Glomerular endothelial cell (primary cell): Measurements from ENCODE around the gene TSPAN18. TPM values are rescaled to one million over a fixed set of nuclear protein-coding genes. Genes with fewer than 3 reads are reported as not detected.

ENCODE experiments used
- DNase-seq: peaks from one replicate; pipeline ENCODE4 v3.0.0-alpha.2; 2011; ENCODE audit warnings: low read depth, low spot score; ENCODE audit errors: extremely low read depth
- total RNA-seq: library from RNA; depleted of rRNA; stranded (reverse); fragments of >200 nt; gene quantifications from 2 replicates; pipeline ENCODE4 v1.2.3, GENCODE V29; 2015

Gene TSPAN18
- total RNA-seq, 1 donor from 2014 or later = 128 TPM

DNA sequence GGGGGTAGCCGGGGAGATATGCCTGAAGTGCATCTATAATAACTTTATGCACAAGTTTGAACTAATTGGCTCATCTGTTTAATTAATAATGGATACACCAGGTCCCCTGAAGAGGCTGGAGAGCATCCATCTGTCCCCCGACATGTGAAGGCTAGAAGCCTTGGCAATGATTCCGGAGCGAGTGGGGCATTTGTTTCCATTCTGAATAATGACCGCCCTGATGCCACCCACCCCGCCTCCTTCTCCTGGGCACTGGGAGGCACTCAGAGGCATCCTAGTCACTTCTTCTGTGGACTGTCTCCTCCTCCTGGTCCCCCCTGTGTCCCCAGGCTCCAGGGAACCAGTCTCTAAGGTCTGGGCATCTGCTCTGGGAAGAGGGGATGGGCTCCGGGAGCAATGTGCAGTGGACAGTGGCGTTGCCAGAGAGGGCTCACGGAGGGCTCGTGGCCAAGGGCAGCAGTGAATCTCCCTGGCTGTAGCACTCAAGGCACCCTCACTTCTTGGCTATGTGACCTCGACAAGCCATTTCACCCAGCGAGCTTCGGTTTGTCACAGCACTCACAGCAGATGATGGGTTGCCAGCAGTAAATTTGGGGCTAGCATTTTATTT lies 64.7 kb downstream of the TSPAN18 start:
- DNase-seq = no peak

DNA sequence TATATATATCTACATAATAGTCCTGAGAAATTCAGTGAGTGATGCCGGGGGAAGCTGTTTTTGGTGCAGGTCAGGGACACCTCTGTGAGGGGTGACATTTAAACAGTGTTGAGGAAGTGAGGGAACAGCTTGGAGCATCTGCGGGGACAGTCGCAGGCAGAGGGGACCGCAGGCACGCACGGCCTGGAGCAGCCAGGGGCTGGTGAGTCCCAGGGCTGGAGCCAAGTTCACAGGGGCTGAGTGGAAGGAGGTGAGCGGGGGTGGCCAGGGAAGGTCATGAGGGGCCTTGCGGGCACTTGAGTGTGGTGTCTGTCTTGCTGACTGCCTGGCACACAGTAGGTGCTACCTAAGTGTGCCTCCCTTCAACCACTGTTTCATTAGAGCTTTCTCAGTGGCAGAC lies 65.4 kb downstream of the TSPAN18 start:
- no peak for DNase-seq

DNA sequence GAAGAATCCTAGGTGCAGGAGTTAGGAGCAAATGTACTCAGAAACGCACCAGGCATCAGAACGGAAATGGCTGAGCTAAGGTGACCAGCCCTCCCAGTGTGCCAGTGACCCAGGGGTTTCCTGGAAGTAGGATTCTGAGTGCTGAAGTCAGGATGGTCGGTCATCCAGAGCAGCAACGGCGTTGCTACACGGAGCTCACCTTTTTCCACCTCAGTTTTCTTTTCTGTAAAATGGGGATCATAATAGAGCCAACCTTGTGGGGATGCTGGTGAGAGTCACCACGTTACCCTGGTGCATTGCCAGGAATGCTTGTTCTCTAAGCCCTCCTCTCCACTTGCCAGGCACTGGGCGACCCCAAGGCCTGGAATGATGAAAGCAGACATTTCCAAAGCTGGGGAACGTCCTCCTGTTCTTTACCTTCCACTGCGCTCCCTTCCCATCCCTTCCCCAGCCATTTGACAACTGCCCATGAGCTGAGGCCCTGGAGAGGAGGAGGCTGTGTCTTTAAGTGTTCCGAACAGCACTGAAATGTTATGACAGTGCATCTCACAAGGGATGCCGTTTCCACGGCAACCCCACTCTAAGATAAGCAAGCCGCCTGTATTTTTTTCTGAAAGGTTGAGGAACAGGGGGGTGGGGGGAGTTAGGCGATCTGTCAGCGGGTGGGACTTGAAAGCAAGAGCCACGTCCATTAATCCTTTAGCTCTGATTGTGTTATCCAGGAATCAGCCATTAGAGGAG lies 66.8 kb downstream of the TSPAN18 start:
- no peak for DNase-seq

- DNase-seq = no peak
Measured at GRCh38 chr11:44795803-44796535, 69.2 kb downstream of the TSPAN18 start.

DNA sequence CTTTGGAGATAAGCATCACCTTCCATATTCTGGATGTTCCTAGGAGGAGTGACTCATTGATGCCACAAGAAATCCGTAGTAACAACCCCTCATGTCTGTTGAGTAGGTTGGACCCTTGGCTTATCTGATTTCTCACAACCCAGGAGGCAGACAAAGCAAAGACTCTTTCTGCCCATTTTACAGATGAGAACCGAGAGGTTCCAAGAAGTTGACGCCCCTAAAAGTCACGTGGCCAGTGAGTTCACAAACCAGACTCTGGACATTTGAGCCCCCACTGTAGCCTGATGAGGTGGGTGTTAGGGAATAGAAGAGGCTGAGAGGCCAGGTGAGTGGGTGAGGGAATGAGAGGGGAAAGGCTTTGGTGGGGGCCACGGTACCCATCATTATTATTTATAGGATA lies 70.3 kb downstream of the TSPAN18 start:
- DNase-seq = no peak

DNA sequence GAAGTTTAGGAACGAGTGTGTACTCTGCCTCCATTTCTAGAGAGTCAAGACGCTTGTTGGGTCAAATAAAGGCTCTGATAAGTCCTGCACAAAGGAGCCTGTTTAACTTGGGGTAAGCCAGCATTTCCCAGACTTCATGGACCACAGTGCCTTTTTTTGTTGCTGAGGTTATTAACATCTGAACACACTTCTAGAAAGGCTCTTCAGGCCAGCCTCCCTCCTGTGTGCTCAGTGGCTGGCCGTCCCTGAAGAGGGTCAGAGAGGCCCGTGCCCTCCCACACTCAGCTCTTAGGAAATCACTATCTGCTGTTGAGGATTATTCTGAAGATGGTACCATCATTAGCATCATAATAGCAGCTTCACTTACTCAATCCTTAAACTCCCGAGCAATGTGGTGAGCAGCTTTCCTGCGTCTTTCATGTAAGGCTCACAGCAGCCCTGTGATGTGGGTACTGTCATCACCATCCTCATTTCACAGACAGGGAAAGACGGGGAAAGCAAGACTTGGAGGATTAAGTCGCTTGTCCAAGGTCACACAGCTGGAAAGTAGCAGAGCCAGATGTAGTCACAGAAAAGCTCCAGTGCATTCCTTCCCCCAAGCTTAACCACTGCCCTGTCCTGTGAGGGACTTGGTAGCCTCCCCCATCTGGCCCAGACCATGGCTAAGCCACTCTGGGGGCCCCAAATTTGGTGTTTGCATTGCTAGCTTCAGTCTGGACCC lies 71.3 kb downstream of the TSPAN18 start:
- DNase-seq = no peak

DNA sequence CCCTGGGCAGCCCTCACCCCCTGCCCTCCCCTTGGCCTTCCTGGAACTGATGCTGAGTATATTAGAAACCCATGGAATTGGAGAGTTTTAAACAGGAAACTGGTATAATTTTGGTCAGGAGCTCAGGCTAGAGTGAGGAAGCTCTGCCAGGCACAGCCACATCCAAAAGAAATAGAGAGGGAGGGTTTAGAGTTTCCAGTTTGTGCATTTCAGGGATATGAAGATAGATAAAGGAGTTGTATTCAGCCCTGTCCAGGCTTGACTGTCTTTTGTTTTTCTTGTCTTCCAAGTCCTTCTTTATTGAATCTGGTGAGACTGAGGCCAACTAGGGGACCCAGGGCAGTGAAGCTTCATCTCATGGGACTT lies 71.8 kb downstream of the TSPAN18 start:
- DNase-seq = no peak

- no peak for DNase-seq
Measured at GRCh38 chr11:44799012-44799411, 72.2 kb downstream of the TSPAN18 start.

DNA sequence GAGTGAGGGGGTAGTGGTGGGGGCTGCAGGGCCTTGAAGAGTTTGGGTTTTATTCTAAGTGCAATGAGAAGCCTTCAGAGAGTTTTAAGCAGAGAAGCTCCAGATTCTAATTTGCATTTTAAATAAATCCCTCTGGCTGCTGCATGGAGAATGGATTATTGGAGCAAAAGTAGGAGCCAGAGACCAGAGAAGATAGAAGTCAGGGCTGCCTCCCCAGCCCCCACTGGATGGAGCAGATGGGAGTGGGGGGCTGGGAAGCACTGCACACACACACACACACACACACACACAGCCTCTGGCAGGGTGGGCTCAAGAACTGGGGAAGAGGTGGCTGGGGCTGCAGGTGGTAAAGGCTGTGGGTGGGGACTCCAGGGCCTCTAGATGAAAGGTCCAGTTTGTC lies 75.6 kb downstream of the TSPAN18 start:
- DNase-seq = no peak

- no peak for DNase-seq
Measured at GRCh38 chr11:44803009-44803408, 76.2 kb downstream of the TSPAN18 start.

DNA sequence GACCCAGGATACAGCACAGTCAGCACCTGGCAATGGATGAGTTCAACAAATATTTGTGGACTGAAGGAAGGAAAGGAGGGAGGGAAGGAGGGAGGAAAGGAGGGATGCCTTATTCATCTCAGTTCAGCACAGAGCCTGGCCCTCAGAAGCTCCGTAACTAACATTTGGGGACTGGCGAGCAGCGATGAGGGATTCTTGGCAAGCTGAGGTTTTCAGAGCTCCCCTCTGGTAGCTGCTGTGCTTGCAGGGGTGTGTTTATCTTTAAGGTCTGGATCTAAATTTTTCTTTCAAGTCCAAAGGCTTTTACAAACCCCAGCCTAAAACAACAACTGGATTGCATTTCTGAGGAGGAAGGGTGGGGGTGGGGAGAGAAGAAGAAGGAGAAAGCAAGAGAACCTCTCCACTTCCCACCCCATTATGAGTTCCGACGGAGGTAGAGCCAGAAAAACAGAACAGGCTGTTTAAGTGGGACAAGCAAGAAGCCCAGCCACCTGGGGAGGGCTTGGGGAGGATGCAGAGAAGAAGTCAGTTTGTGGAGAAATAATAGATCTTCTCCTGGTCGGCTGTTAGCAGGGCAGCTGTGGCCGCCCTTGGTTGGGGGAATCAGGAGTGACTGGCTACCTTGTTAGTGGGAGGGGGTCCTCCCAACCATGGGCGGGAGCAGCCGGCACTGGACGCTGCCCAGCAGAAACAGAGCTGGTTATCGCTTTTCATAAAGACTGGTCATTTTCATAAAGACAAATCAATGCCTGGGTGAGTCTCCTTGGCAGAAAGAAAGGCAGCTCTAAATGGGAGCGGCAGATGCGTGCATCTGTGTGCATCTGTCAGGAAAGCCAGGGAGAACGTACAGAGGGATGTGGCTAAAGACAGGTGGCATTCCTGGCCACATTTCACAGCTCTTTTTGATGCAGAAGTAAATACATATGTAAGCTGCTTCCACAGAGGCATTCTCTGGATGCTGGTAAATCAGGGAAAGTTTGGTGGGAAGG lies 78.0 kb downstream of the TSPAN18 start:
- no peak for DNase-seq

- DNase-seq = no peak
Measured at GRCh38 chr11:44805596-44805995, 78.8 kb downstream of the TSPAN18 start.

GRCh38 chr11:44808053-44808753 lies 81.4 kb downstream of the TSPAN18 start:
- DNase-seq = no peak

DNA sequence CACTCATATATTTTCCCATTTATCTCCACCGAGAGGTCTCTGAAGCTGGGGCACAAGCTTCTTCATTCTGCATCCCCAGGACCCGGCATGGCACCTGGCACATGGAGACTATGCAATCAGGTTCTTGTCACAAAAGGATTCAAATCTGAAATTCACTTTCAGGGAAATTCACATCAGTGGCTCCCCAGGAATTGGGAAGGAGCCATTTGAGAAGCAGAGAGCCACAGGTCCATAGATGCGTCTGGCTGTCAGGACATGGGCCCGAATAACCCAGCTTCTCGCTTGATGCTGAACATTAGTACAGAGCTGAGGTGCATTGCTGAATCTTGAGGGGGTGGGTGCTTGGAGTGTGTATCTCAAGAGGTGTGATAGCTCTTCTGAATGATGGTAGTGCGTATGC lies 82.5 kb downstream of the TSPAN18 start:
- DNase-seq = no peak

DNA sequence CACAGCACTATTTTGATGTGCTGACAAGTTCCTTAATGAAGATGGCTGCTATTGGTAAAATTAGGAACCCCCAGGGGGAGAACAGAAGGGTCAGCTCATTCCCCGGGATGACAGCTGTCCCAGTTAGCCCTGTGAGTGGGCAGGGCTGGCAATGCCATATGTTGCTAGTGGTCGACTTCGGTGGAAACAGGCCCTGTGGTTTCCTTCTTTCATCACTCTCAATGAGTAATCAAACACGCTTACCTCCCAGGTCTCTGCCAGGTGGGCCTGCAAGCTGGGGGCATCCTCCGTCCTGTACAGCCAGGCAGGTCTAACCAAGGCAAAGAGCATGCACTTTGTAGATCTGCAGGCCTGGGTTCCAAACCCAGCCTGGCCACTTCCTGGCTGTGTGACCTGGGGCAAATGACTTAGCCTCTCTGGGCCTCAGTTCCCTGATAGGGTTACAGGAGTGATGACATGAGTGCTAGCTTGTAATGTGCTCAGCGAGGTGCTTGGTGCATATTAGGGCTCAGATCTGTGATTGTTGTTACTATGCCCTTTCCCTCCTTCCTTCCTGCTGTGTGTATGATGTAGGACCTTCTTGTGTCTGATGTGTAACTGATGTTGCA lies 85.2 kb downstream of the TSPAN18 start:
- no peak for DNase-seq

GRCh38 chr11:44812971-44813370 lies 86.2 kb downstream of the TSPAN18 start:
- DNase-seq = no peak

GRCh38 chr11:44813401-44813800 lies 86.6 kb downstream of the TSPAN18 start:
- no peak for DNase-seq

DNA sequence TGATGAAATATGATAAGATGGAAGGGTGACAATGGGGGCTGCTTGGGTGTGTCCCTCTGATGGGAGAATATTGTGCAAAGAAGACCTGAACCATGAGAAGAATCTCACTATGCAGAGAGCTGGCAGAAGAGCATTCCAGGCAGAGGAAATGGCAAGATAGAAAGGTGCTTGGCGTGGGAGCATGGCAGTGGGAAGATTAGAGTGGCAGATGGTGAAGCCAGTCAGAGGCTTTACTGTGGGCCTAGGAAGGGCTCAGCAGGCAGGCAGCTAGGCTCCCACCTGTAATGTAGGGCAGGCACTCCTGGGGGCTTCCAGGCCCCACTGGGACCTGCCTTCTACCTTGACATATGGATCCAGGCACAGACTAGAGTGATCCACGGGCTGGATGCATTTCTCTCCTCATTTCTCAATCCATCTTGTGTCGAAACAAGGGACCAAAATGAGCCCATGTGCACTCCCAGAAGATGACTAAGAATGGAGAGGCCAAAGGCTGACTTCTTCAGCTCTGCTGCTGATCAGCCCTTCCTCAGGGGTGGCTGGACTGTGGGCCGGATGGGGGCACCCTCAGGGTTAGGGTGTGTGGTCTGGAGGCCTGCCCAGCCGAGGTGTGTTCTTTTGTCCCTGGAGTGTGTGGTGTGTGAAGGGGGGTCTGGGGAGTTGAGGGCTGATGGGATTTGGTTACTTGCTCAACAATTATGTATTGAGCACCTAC lies 88.3 kb downstream of the TSPAN18 start:
- no peak for DNase-seq
